Prostate gland (tissue), 2 donors: ENCODE data around the gene SMIM14.

Source experiments
- POLR2A ChIP-seq: fragments of 450-650 bp; IDR thresholded peaks from one replicate; pipeline ENCODE4 v1.6.1; 2016; ENCODE audit warnings: antibody characterized with exemption, mild to moderate bottlenecking
- TF ChIP-seq, protein P1 (sequence below), 4 experiments: fragments of 200-600 bp in 2 of 4; fragments of 450-650 bp in 2 of 4; sonication (generic) in 2 of 4; IDR thresholded peaks; 1 replicate in 3 of 4; 2 replicates in 1 of 4; pipeline ENCODE4 v1.5.1; 2016 to 2019; ENCODE audit warnings: antibody characterized with exemption in 4 of 4, mild to moderate bottlenecking in 2 of 4, moderate library complexity in 2 of 4

DNA sequence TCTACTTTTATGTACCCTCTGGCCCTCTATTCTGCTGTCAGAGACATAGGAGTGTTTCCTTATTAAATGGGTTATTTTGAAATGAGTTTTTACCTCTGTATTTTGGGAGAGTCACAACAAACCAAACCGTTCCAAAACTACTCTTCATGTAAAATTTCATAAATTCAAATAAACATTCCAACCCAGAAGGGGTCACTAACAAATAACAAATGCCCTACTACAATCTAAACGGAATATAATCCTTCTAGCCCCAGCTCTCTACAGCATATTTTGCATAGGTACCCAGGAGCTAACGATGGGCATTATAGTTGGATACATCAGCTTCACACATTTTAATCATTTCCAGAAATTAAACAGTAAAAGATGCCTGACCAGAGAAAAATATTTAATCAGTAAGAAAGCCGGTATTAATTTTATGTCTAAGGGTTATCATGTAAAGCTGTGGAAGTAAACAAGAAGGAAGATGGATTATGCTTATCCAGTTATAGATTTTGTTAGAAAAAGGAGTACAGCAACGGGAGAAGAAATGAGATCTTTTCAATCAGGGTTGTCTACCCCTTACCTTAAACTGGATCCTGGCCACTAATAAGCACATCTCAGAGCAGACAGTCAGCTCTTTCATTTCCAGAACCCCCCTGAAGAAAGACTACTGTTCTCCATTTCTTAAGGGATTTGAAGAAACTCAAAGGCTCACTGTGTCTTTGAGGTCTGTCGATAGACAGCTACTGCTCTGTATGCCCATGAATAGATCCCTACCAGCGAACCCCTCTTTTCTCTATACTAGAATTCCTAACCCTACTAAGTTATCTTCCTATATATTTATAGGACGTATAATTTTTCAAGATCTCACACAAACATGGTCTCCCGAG lies 112.6 kb downstream of the SMIM14 start:
- TF ChIP-seq, protein P1, sequence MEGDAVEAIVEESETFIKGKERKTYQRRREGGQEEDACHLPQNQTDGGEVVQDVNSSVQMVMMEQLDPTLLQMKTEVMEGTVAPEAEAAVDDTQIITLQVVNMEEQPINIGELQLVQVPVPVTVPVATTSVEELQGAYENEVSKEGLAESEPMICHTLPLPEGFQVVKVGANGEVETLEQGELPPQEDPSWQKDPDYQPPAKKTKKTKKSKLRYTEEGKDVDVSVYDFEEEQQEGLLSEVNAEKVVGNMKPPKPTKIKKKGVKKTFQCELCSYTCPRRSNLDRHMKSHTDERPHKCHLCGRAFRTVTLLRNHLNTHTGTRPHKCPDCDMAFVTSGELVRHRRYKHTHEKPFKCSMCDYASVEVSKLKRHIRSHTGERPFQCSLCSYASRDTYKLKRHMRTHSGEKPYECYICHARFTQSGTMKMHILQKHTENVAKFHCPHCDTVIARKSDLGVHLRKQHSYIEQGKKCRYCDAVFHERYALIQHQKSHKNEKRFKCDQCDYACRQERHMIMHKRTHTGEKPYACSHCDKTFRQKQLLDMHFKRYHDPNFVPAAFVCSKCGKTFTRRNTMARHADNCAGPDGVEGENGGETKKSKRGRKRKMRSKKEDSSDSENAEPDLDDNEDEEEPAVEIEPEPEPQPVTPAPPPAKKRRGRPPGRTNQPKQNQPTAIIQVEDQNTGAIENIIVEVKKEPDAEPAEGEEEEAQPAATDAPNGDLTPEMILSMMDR (IDR thresholded peaks at IDR 0.05): no peak
- no peak for TF ChIP-seq POLR2A
